AG08396 (cell line): ENCODE results near the gene TCTN1.
"Not testable (repeated sequence)": the region's sequence is repeated elsewhere in the genome, so short reads cannot be mapped to it uniquely, and the experiment has no call there.

Experiments used
- DNase-seq: peaks from one replicate; pipeline ENCODE4 v3.0.0; 2012; ENCODE audit warnings: low spot score, mixed read lengths

The TCTN1 gene

GRCh38 chr12:110638796-110639195 lies 24.9 kb downstream of the TCTN1 start:
- DNase-seq, result no peak

- DNase-seq, result peak; percentile 32
These were observed 25.6 kb downstream of the TCTN1 start for GRCh38 chr12:110639336-110640141.

- no peak for DNase-seq
These were observed 26.5 kb downstream of the TCTN1 start for GRCh38 chr12:110640275-110641025.

GRCh38 chr12:110641521-110641920 lies 27.6 kb downstream of the TCTN1 start:
- no peak for DNase-seq

GRCh38 chr12:110647631-110648040 lies 33.7 kb downstream of the TCTN1 start:
- no peak for DNase-seq

- no peak for DNase-seq
These were observed 35.5 kb downstream of the TCTN1 start for GRCh38 chr12:110649341-110649847.

GRCh38 chr12:110654238-110654637 lies 40.3 kb downstream of the TCTN1 start:
- DNase-seq, result not testable (repeated sequence)

GRCh38 chr12:110656071-110656655 lies 42.2 kb downstream of the TCTN1 start:
- no peak for DNase-seq

- DNase-seq, result no peak
These were observed 43.8 kb downstream of the TCTN1 start for GRCh38 chr12:110657747-110658146.

GRCh38 chr12:110658242-110658641 lies 44.3 kb downstream of the TCTN1 start:
- DNase-seq, result no peak

GRCh38 chr12:110658878-110659277 lies 44.9 kb downstream of the TCTN1 start:
- DNase-seq, result no peak

GRCh38 chr12:110661337-110661972 lies 47.5 kb downstream of the TCTN1 start:
- DNase-seq, result no peak

GRCh38 chr12:110666892-110667291 lies 53.0 kb downstream of the TCTN1 start:
- no peak for DNase-seq

GRCh38 chr12:110667671-110668070 lies 53.7 kb downstream of the TCTN1 start:
- DNase-seq, result no peak

- no peak for DNase-seq
These were observed 54.7 kb downstream of the TCTN1 start for GRCh38 chr12:110668480-110669192.

- no peak for DNase-seq
These were observed 55.2 kb downstream of the TCTN1 start for GRCh38 chr12:110669193-110669502.

GRCh38 chr12:110670161-110670701 lies 56.3 kb downstream of the TCTN1 start:
- no peak for DNase-seq

- no peak for DNase-seq
These were observed 62.2 kb downstream of the TCTN1 start for GRCh38 chr12:110676171-110676570.

- no peak for DNase-seq
These were observed 63.4 kb downstream of the TCTN1 start for GRCh38 chr12:110677206-110677911.

- DNase-seq, result no peak
These were observed 64.1 kb downstream of the TCTN1 start for GRCh38 chr12:110677982-110678381.

GRCh38 chr12:110679201-110679600 lies 65.3 kb downstream of the TCTN1 start:
- no peak for DNase-seq
